ENCODE data around the gene OR4D10. TPM values are rescaled to one million over a fixed set of nuclear protein-coding genes. Genes with fewer than 3 reads are reported as not detected.

Gene OR4D10
- total RNA-seq, 2 experiments from 2014 or later = not detected

DNA sequence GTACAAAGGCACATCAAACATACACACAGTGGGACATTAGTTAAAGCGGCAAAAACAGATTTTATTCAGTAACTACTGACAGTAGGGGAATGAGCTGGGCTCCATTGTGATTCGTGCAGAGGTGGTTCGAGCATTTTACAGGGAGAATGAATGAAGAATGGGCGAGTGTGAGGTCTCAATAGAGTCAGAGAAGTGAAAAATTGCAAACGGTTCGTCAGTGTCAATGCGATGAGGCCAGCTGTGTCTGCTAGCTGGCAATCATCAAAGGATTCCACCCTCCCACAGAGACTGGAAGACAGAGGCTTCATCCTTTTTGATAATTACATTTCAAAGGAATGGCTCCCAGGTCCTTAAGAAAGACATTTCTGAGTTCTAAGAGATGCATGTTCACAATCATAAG, 55.6 kb downstream of the OR4D10 start:
- no peaks in the 10 kb centered on the region for H3K27me3 ChIP-seq (ENCODE audit: control insufficient read depth in 1 of 2, insufficient read depth in 2 of 2, low read length in 2 of 2)
- intact Hi-C loops (cut with DNase I, micrococcal nuclease) = no loop called here
- CTCF ChIA-PET = no interaction called here
- ATAC-seq (ENCODE audit: poor library complexity) (no peak), DNase-seq (no peak)
- H3K9me3 ChIP-seq (ENCODE audit: control insufficient read depth in 1 of 2, insufficient read depth in 1 of 2, low read length in 2 of 2) = no peaks in the 10 kb centered on the region
- H3K36me3 Mint-ChIP-seq (ENCODE audit: low read depth) = no peaks in the 10 kb centered on the region
- TF ChIP-seq, protein P1, sequence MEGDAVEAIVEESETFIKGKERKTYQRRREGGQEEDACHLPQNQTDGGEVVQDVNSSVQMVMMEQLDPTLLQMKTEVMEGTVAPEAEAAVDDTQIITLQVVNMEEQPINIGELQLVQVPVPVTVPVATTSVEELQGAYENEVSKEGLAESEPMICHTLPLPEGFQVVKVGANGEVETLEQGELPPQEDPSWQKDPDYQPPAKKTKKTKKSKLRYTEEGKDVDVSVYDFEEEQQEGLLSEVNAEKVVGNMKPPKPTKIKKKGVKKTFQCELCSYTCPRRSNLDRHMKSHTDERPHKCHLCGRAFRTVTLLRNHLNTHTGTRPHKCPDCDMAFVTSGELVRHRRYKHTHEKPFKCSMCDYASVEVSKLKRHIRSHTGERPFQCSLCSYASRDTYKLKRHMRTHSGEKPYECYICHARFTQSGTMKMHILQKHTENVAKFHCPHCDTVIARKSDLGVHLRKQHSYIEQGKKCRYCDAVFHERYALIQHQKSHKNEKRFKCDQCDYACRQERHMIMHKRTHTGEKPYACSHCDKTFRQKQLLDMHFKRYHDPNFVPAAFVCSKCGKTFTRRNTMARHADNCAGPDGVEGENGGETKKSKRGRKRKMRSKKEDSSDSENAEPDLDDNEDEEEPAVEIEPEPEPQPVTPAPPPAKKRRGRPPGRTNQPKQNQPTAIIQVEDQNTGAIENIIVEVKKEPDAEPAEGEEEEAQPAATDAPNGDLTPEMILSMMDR (IDR thresholded peaks at IDR 0.05) = no peak
- no peaks in the 10 kb centered on the region for H3K4me1 Mint-ChIP-seq (ENCODE audit: low read depth)
- POLR2A ChIA-PET = no interaction called here
- H3K4me3 ChIP-seq (ENCODE audit: low read length) = no peak overlapping the region
- H3K9me3 Mint-ChIP-seq = no peaks in the 10 kb centered on the region
- no peak overlapping the region for H3K27ac Mint-ChIP-seq
- H3K4me1 ChIP-seq (ENCODE audit: insufficient read depth, low read length) = no peaks in the 10 kb centered on the region
- H3K27ac ChIP-seq (ENCODE audit: low read depth in 1 of 2, low read length in 2 of 2) = no peak overlapping the region
- no peak overlapping the region for H3K4me3 Mint-ChIP-seq
- no peaks in the 10 kb centered on the region for H3K36me3 ChIP-seq (ENCODE audit: insufficient read depth, low read length)
- H3K27me3 Mint-ChIP-seq = peaks cover 5% of the 10 kb centered on the region

Other genes starting within 250 kb of the OR4D10 start
- gene OR5AN1, start 114.4 kb upstream of the OR4D10 start, total RNA-seq = not detected
- gene OR5A2, start 46.9 kb upstream of the OR4D10 start, total RNA-seq = not detected
- gene OR5A1, start 36.8 kb upstream of the OR4D10 start, total RNA-seq = not detected
- not detected for gene OR4D6, start 16.4 kb upstream of the OR4D10 start, total RNA-seq
- not detected for gene OR4D11, start 30.3 kb downstream of the OR4D10 start, total RNA-seq
- gene OR4D9, start 38.2 kb downstream of the OR4D10 start, total RNA-seq = not detected
- 10 to 100 TPM; 54.9 to 58.2 TPM for gene OSBP, start 142.5 kb downstream of the OR4D10 start, total RNA-seq
- 10 to 100 TPM; 51.8 to 55.2 TPM for gene PATL1, start 195.7 kb downstream of the OR4D10 start, total RNA-seq
- gene OR10V1, start 240.5 kb downstream of the OR4D10 start, total RNA-seq = not detected